Spleen (tissue), 7 donors: ENCODE data around the gene IFT43.

Experiments
- POLR2A ChIP-seq, 3 donors: fragments of 450-650 bp; IDR thresholded peaks; one replicate each; pipeline ENCODE4 v1.5.1; 2017; ENCODE audit warnings: antibody characterized with exemption in 3 of 3, mild to moderate bottlenecking in 1 of 3
- POLR2AphosphoS5 ChIP-seq, 3 donors: sonication (generic); formaldehyde crosslinking; IDR thresholded peaks; one replicate each; pipeline ENCODE4 v1.5.1; 2017; ENCODE audit warnings: antibody characterized with exemption in 3 of 3
- TF ChIP-seq, protein P1 (sequence below), 11 experiments: fragments of 200-600 bp in 7 of 11; fragments of 450-650 bp in 4 of 11; sonication (generic) in 4 of 11; IDR thresholded peaks in 8 of 11; conservative IDR thresholded peaks in 3 of 11; 1 replicate in 7 of 11; 2 replicates in 4 of 11; pipeline versions ENCODE4 v1.4.0 to v1.8.0; 2016 to 2021; ENCODE audit warnings: antibody characterized with exemption in 11 of 11, inconsistent platforms in 4 of 11, mild to moderate bottlenecking in 1 of 11
- donor health status: DM: no; HTN: no; CAD: no; lungs with moderate emphysema.
- donor health status: DM: no; HTN: no; CAD: no.
- donor health status: DM: no; HTN: no; CAD: no.

DNA sequence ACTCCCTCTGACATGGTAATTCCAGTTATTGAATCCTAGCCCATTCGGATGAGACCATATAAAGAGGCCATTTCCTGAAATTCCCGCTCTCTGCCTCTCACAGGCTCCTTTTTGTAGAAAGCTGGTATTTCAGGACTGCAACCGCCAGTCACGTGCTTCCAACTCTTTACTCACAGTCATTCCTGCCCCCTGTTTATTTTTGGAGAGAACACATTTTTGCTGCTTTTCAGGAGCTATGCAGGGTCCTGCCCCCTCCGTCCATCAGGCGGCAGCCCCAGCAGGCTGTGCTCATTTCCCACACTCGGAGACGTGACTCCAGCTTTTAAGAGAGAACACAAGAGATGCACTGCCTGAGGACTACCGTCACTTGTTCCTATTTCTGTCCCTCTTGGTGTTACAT is 26.8 kb downstream of the IFT43 start:
- TF ChIP-seq, protein P1, sequence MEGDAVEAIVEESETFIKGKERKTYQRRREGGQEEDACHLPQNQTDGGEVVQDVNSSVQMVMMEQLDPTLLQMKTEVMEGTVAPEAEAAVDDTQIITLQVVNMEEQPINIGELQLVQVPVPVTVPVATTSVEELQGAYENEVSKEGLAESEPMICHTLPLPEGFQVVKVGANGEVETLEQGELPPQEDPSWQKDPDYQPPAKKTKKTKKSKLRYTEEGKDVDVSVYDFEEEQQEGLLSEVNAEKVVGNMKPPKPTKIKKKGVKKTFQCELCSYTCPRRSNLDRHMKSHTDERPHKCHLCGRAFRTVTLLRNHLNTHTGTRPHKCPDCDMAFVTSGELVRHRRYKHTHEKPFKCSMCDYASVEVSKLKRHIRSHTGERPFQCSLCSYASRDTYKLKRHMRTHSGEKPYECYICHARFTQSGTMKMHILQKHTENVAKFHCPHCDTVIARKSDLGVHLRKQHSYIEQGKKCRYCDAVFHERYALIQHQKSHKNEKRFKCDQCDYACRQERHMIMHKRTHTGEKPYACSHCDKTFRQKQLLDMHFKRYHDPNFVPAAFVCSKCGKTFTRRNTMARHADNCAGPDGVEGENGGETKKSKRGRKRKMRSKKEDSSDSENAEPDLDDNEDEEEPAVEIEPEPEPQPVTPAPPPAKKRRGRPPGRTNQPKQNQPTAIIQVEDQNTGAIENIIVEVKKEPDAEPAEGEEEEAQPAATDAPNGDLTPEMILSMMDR (IDR thresholded peaks at IDR 0.05 in 8 of 11, conservative IDR thresholded peaks at IDR 0.05 in 3 of 11): peak in 3 of 11 experiments; percentile 7 to 14 (median 8)
- TF ChIP-seq POLR2AphosphoS5 (IDR thresholded peaks at IDR 0.05) (peak in 2 of 3 donors; percentile 57 to 72), POLR2A (IDR thresholded peaks at IDR 0.05) (no peak)
